DLD1 (cell line): ENCODE data around the gene PNMA6E.
"Not testable (repeated sequence)": the region's sequence is repeated elsewhere in the genome, so short reads cannot be mapped to it uniquely, and the experiment has no call there.

Experiments used
- in situ Hi-C: cut with HindIII; loops from 2 replicates; pipeline ENCODE4 v1.10.0; 2017; ENCODE audit warnings: low sequenced_read_pairs

The PNMA6E gene

GRCh38 chrX:153387987-153388721 lies 13.0 kb downstream of the PNMA6E start:
- in situ Hi-C loops = no loop called here

- in situ Hi-C loops = no loop called here
Measured at GRCh38 chrX:153387345-153387744, 13.8 kb downstream of the PNMA6E start.

GRCh38 chrX:153386097-153386496 lies 15.1 kb downstream of the PNMA6E start:
- in situ Hi-C loops = no loop called here

- in situ Hi-C loops = not testable (repeated sequence)
Measured at GRCh38 chrX:153384973-153385372, 16.2 kb downstream of the PNMA6E start.

- in situ Hi-C loops = no loop called here
Measured at GRCh38 chrX:153384390-153384789, 16.8 kb downstream of the PNMA6E start.

GRCh38 chrX:153382563-153383482 lies 18.3 kb downstream of the PNMA6E start:
- in situ Hi-C loops = no loop called here

- in situ Hi-C loops = no loop called here
Measured at GRCh38 chrX:153381684-153382532, 19.2 kb downstream of the PNMA6E start.

GRCh38 chrX:153380691-153381090 lies 20.5 kb downstream of the PNMA6E start:
- in situ Hi-C loops = no loop called here

GRCh38 chrX:153379971-153380581 lies 21.1 kb downstream of the PNMA6E start:
- in situ Hi-C loops = no loop called here

- in situ Hi-C loops = no loop called here
Measured at GRCh38 chrX:153379508-153379907, 21.6 kb downstream of the PNMA6E start.

GRCh38 chrX:153378607-153379006 lies 22.5 kb downstream of the PNMA6E start:
- in situ Hi-C loops = no loop called here

- in situ Hi-C loops = no loop called here
Measured at GRCh38 chrX:153377727-153378126, 23.4 kb downstream of the PNMA6E start.

GRCh38 chrX:153375571-153375970 lies 25.6 kb downstream of the PNMA6E start:
- in situ Hi-C loops = no loop called here

- in situ Hi-C loops = no loop called here
Measured at GRCh38 chrX:153374426-153374825, 26.7 kb downstream of the PNMA6E start.

GRCh38 chrX:153372949-153373348 lies 28.2 kb downstream of the PNMA6E start:
- in situ Hi-C loops = no loop called here

GRCh38 chrX:153371256-153371655 lies 29.9 kb downstream of the PNMA6E start:
- in situ Hi-C loops = no loop called here

GRCh38 chrX:153370293-153371055 lies 30.7 kb downstream of the PNMA6E start:
- in situ Hi-C loops = no loop called here

GRCh38 chrX:153366878-153367538 lies 34.1 kb downstream of the PNMA6E start:
- in situ Hi-C loops = no loop called here

- in situ Hi-C loops = no loop called here
Measured at GRCh38 chrX:153366119-153366518, 35.0 kb downstream of the PNMA6E start.
